Glutamatergic neuron (in vitro differentiated cells): ENCODE results near the gene EPB41L2. TPM values are rescaled to one million over a fixed set of nuclear protein-coding genes. Genes with fewer than 3 reads are reported as not detected.
A peak's percentile ranks its signal among the peaks of the same experiment; 100 is the strongest.

Source experiments
- DNase-seq: peaks from one replicate; pipeline ENCODE4 v3.0.0; 2022
- H3K27ac Mint-ChIP-seq: one replicate; pipeline ENCODE4 v1.8.0; 2020; ENCODE audit warnings: mild to moderate bottlenecking, mixed read lengths, inconsistent platforms; ENCODE audit not compliant: unreplicated experiment
- H3K27me3 Mint-ChIP-seq: one replicate; pipeline ENCODE4 v1.8.0; 2020; ENCODE audit warnings: mild to moderate bottlenecking, moderate library complexity, mixed read lengths, inconsistent platforms; ENCODE audit not compliant: unreplicated experiment
- H3K36me3 Mint-ChIP-seq: one replicate; pipeline ENCODE4 v1.8.0; 2020; ENCODE audit warnings: mild to moderate bottlenecking, mixed read lengths, inconsistent platforms; ENCODE audit not compliant: unreplicated experiment
- H3K4me1 Mint-ChIP-seq: one replicate; pipeline ENCODE4 v1.8.0; 2020; ENCODE audit warnings: mild to moderate bottlenecking, low read depth, mixed read lengths, inconsistent platforms; ENCODE audit not compliant: unreplicated experiment
- H3K4me3 Mint-ChIP-seq: one replicate; pipeline ENCODE4 v1.8.0; 2020; ENCODE audit warnings: mild to moderate bottlenecking, mixed read lengths, inconsistent platforms; ENCODE audit not compliant: unreplicated experiment
- H3K9me3 Mint-ChIP-seq: one replicate; pipeline ENCODE4 v1.8.0; 2020; ENCODE audit warnings: mild to moderate bottlenecking, moderate library complexity, mixed read lengths, inconsistent platforms; ENCODE audit not compliant: unreplicated experiment
- long read RNA-seq: library from polyadenylated mRNA; unstranded; transcript quantifications from one replicate; pipeline ENCODE4 v2.0.0, GENCODE V29; 2020; ENCODE audit not compliant: unreplicated experiment
- total RNA-seq: library from RNA; stranded (reverse); fragmentation: NEBNext Ultra II Directional; extraction: Animal tissue kit (Norgen Biotek cat#: 25700); gene quantifications from one replicate; pipeline ENCODE4 v1.2.1, GENCODE V29; 2021; ENCODE audit not compliant: unreplicated experiment
- TF ChIP-seq, protein P1 (sequence below): fragments of 200-600 bp; sonication (generic); IDR thresholded peaks from one replicate; pipeline ENCODE4 v1.5.0; 2021; ENCODE audit not compliant: partially characterized antibody, unreplicated experiment

EPB41L2 gene
- 36.2 TPM for total RNA-seq
- long read RNA-seq, partial matches to known transcripts = 0 of 2 reads
- long read RNA-seq, other reads (novel, unspliced or antisense) = 2 of 2 reads

DNA sequence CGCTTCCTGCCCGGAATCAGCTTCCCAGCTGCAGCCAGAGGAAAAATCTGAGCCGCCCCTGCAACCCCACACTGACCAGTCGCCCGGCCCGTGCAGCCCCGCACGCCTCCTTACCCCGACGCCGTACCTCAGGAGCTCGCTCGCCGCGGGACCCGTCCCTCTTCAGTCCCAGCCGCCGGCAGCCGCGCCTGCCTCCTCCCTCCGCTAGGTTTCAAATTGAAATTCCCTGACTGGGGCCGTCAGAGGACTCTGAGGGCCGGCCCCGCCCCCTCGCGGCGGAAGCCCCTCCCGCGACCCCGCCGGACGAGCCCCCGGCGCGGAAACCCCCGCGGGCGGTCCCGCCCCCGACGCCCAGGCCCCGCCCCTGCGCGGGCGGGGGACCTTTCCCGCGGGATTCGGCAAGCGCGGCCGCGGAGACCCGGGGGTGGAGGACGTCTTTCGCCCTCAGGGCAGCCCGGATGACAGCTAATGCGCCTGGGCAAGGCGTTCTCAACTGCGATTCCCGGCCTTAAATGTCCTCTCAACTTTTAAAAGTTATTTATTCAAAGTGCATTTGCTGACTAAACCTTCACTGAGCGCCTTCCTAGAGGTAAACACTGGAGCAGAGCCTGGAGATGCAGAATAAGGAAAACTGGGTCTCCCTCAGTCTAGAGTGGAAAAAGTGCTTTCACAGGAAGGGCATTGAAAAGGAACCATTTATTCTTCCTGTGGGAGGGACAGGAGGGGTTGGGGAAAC is at the start of gene EPB41L2:
EPB41L2 (minus strand) TSS at position 218 of the 736 bp plus-strand sequence. CDS start 106,760 bp downstream, outside the sequence.
- peak within 1 kb of the TSS; percentile 40 for H3K27ac Mint-ChIP-seq
- H3K36me3 Mint-ChIP-seq = no peaks in the 10 kb centered on the region
- TF ChIP-seq, protein P1, sequence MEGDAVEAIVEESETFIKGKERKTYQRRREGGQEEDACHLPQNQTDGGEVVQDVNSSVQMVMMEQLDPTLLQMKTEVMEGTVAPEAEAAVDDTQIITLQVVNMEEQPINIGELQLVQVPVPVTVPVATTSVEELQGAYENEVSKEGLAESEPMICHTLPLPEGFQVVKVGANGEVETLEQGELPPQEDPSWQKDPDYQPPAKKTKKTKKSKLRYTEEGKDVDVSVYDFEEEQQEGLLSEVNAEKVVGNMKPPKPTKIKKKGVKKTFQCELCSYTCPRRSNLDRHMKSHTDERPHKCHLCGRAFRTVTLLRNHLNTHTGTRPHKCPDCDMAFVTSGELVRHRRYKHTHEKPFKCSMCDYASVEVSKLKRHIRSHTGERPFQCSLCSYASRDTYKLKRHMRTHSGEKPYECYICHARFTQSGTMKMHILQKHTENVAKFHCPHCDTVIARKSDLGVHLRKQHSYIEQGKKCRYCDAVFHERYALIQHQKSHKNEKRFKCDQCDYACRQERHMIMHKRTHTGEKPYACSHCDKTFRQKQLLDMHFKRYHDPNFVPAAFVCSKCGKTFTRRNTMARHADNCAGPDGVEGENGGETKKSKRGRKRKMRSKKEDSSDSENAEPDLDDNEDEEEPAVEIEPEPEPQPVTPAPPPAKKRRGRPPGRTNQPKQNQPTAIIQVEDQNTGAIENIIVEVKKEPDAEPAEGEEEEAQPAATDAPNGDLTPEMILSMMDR = peak; percentile 31
- peak; percentile 90 for DNase-seq
- peaks cover 10% of the 10 kb centered on the region for H3K4me1 Mint-ChIP-seq
- H3K27me3 Mint-ChIP-seq = peaks cover 7% of the 10 kb centered on the region
- peak within 1 kb of the TSS; percentile 88 for H3K4me3 Mint-ChIP-seq
- peaks cover 6% of the 10 kb centered on the region for H3K9me3 Mint-ChIP-seq

DNA sequence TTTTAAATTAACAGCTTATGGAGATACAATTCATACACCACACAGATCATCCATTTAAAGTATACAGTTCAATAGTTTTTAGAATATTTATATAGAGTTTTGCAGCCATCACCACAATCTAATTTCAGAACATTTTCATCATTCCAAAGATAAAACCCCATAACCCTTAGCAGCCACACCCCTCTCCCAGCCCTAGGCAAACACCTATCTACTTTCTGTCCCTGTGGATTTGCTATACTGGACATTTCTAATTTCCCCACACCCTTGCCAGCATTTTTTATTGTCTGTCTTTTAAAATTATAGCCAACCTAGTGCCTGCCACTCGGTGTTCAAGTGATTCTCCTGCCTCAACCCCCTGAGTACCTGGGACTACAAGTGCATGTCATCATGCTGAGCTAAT is 49.2 kb upstream of the EPB41L2 start:
- H3K36me3 Mint-ChIP-seq = no peaks in the 10 kb centered on the region

DNA sequence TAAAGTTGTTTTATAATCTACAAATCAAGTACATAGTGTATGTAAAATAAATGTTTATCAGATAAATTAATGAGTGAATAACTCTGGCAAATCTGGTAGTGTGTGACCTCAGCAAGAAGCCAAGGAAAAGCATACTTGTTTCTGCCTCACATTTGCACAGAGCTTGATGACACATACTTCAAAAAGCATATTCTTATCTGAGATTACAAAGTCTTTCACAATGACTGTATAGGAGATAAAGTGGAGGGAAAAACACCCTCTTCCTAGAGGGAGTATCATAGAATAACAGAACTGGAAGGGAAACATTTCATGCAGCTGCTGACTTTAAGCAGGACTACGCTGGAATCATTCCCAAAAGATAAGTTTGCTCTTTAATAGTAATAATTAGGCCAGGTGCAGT is 44.1 kb upstream of the EPB41L2 start:
- Mint-ChIP-seq H3K27ac (no peak overlapping the region), H3K27me3 (no peaks in the 10 kb centered on the region), H3K9me3 (no peaks in the 10 kb centered on the region), H3K36me3 (no peaks in the 10 kb centered on the region), H3K4me3 (no peak overlapping the region), H3K4me1 (no peaks in the 10 kb centered on the region)
- TF ChIP-seq, protein P1 = no peak
- no peak for DNase-seq

More for the DNA sequence above, 49.2 kb upstream of the EPB41L2 start:
- H3K4me3 Mint-ChIP-seq = no peak overlapping the region
- no peaks in the 10 kb centered on the region for H3K27me3 Mint-ChIP-seq
- TF ChIP-seq, protein P1 = no peak
- no peaks in the 10 kb centered on the region for H3K4me1 Mint-ChIP-seq
- no peak overlapping the region for H3K27ac Mint-ChIP-seq
- H3K9me3 Mint-ChIP-seq = peaks cover 1% of the 10 kb centered on the region
- DNase-seq = no peak

DNA sequence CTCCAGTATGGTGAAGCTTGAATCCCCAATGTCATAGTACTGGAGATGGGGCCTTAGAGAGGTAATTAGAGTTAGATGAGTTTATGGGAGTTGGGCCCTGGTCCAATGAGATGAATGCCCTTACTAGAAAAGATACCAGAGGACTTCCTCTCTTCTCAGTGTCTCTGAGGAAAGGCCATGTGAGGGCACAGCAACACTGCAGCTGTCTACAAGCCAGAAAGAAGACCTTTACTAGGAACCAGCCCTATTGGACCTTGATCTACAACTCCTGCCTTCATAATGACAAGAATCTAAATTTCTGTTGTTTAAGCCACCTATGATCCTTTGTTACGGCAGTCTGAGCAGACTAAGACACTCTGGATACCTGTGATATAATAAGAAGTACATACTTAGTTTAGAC is 40.9 kb upstream of the EPB41L2 start:
- no peaks in the 10 kb centered on the region for H3K36me3 Mint-ChIP-seq
- no peaks in the 10 kb centered on the region for H3K4me1 Mint-ChIP-seq
- H3K4me3 Mint-ChIP-seq = no peak overlapping the region
- no peaks in the 10 kb centered on the region for H3K27me3 Mint-ChIP-seq
- H3K27ac Mint-ChIP-seq = no peak overlapping the region
- H3K9me3 Mint-ChIP-seq = no peaks in the 10 kb centered on the region
- no peak for DNase-seq
- TF ChIP-seq, protein P1 = no peak

DNA sequence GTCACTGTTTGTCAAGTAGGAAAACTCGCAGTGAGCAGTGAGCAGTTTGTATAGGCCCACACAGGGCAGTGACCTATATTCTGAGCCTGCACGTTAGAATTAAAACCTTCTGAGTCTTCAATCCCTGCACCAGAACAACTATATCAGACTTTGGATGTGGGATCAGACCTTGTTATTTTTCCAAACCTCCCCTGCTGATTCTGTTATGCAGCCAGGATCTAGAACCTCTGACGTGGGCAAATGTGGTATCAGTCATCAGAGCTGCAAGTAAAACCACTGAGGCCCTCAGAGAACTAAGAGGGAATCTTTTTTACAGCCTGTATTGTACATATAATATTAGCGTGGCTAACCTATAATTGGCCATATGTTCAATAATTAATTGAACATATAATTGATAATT is 40.3 kb upstream of the EPB41L2 start:
- no peak overlapping the region for H3K4me3 Mint-ChIP-seq
- H3K27me3 Mint-ChIP-seq = no peaks in the 10 kb centered on the region
- DNase-seq = no peak
- no peaks in the 10 kb centered on the region for H3K4me1 Mint-ChIP-seq
- TF ChIP-seq, protein P1 = no peak
- H3K9me3 Mint-ChIP-seq = peaks cover 1% of the 10 kb centered on the region
- H3K36me3 Mint-ChIP-seq = no peaks in the 10 kb centered on the region
- H3K27ac Mint-ChIP-seq = no peak overlapping the region
